Ovary (tissue), 3 donors: ENCODE results near the gene ENAH.
"Not testable (repeated sequence)": the region's sequence is repeated elsewhere in the genome, so short reads cannot be mapped to it uniquely, and the experiment has no call there.

Experiments
- EP300 ChIP-seq: sonication (generic); formaldehyde crosslinking; IDR thresholded peaks from one replicate; pipeline ENCODE4 v1.6.1; 2017; ENCODE audit warnings: antibody characterized with exemption
- POLR2A ChIP-seq: fragments of 450-650 bp; IDR thresholded peaks from one replicate; pipeline ENCODE4 v1.6.1; 2017; ENCODE audit warnings: antibody characterized with exemption, mild to moderate bottlenecking, moderate library complexity
- TF ChIP-seq, protein P1 (sequence below), 3 donors: fragments of 450-650 bp in 2 of 3; fragments of 200-600 bp in 1 of 3; IDR thresholded peaks; one replicate each; pipeline versions ENCODE4 v1.5.1 to v1.8.0; 2016 to 2022; ENCODE audit warnings: antibody characterized with exemption in 3 of 3, mild to moderate bottlenecking in 1 of 3
- donor health status: DM: no; HTN: no; CAD: no.

DNA sequence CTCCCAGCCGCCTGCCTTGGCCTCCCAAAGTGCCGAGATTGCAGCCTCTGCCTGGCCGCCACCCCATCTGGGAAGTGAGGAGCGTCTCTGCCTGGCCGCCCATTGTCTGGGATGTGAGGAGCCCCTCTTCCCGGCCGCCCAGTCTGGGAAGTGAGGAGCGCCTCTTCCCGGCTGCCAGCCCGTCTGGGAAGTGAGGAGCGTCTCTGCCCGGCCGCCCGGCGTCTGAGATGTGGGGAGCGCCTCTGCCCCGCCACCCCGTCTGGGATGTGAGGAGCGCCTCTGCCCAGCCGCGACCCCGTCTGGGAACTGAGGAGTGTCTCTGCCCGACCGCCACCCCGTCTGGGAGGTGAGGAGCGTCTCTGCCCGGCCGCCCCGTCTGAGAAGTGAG is 37.5 kb downstream of the ENAH start:
- TF ChIP-seq, protein P1, sequence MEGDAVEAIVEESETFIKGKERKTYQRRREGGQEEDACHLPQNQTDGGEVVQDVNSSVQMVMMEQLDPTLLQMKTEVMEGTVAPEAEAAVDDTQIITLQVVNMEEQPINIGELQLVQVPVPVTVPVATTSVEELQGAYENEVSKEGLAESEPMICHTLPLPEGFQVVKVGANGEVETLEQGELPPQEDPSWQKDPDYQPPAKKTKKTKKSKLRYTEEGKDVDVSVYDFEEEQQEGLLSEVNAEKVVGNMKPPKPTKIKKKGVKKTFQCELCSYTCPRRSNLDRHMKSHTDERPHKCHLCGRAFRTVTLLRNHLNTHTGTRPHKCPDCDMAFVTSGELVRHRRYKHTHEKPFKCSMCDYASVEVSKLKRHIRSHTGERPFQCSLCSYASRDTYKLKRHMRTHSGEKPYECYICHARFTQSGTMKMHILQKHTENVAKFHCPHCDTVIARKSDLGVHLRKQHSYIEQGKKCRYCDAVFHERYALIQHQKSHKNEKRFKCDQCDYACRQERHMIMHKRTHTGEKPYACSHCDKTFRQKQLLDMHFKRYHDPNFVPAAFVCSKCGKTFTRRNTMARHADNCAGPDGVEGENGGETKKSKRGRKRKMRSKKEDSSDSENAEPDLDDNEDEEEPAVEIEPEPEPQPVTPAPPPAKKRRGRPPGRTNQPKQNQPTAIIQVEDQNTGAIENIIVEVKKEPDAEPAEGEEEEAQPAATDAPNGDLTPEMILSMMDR (IDR thresholded peaks at IDR 0.05) = not testable (repeated sequence)
- TF ChIP-seq EP300, POLR2A: not testable (repeated sequence)
